Measurements from ENCODE around the gene KIF5A. TPM values are rescaled to one million over a fixed set of nuclear protein-coding genes. Genes with fewer than 3 reads are reported as not detected.

The KIF5A gene
- total and polyA plus RNA-seq, 2 of the 4 experiments (the other 2 are of a cell fraction) = 0.15 to 0.18 TPM

GRCh38 chr12:57618966-57619433, 69.2 kb downstream of the KIF5A start:
- Histone ChIP-seq H3K56ac (ENCODE audit: extremely low read depth, insufficient read depth, low read length) (no peak overlapping the region), H2AK5ac (ENCODE audit: low read depth, low read length) (no peak overlapping the region), H2BK5ac (ENCODE audit: low read depth, low read length, poor library complexity, severe bottlenecking) (no peak overlapping the region), H3K4me2 (ENCODE audit: low read depth, low read length) (no peak overlapping the region), H3K9ac (ENCODE audit: low read depth, low read length) (no peak overlapping the region), H4K5ac (ENCODE audit: low read depth, low read length) (no peak overlapping the region), H4K8ac (ENCODE audit: low read depth in 2 of 2, low read length in 2 of 2) (no peak overlapping the region), H3K9me3 (ENCODE audit: control insufficient read depth, insufficient read depth, low read length) (no peaks in the 10 kb centered on the region), H3K9me1 (ENCODE audit: insufficient read depth, low read length) (no peaks in the 10 kb centered on the region), H3K79me1 (ENCODE audit: low read depth in 1 of 2, low read length in 2 of 2) (no peaks in the 10 kb centered on the region), H2AK9ac (replicated peaks; ENCODE audit: low read depth, low read length, poor library complexity) (no peak overlapping the region), H3K4ac (ENCODE audit: low read depth, low read length) (no peak overlapping the region), H3K14ac (replicated peaks; ENCODE audit: low read depth, low read length) (no peak overlapping the region), H3K18ac (ENCODE audit: low read depth, low read length) (no peak overlapping the region), H3K4me1 (ENCODE audit: control insufficient read depth, insufficient read depth, low read length) (no peaks in the 10 kb centered on the region), H2BK20ac (ENCODE audit: low read depth, low read length) (no peak overlapping the region), H3K23ac (ENCODE audit: low read depth, low read length) (no peak overlapping the region), H2BK15ac (ENCODE audit: low read depth, low read length) (no peak overlapping the region), H3K27ac (ENCODE audit: insufficient read depth, low read length) (no peak overlapping the region), H3K36me3 (ENCODE audit: control insufficient read depth, insufficient read depth, low read length) (peaks cover 28% of the 10 kb centered on the region), H3K27me3 (ENCODE audit: control insufficient read depth, insufficient read depth, low read length) (peaks cover 35% of the 10 kb centered on the region), H2BK120ac (ENCODE audit: low read depth, low read length) (no peak overlapping the region), H4K91ac (ENCODE audit: insufficient read depth, low read depth, low read length) (no peak overlapping the region), H4K20me1 (ENCODE audit: insufficient read depth, low read length) (peaks cover 4% of the 10 kb centered on the region; the same call in 1 of the 2 replicates), H2AFZ (replicated peaks; ENCODE audit: low read length, poor library complexity) (no peak overlapping the region), H3K4me3 (ENCODE audit: insufficient read depth, low read depth, low read length) (no peak overlapping the region)
- CTCF ChIA-PET = interaction anchor here (1.9 kb wide), 1 partner anchor 35 kb away, joined by 4 read pairs; no protein-coding TSS in a partner anchor
- POLR2A ChIA-PET (ENCODE audit: unreplicated experiment) = no interaction called here
- no peak for TF ChIP-seq CEBPB (IDR thresholded peaks at IDR 0.05; ENCODE audit: low read depth, low read length)
- in situ Hi-C loops (cut with MboI; ENCODE audit: low sequenced_read_pairs) (no loop called here), intact Hi-C loops (cut with micrococcal nuclease) (no loop called here), dilution Hi-C loops (cut with HindIII; ENCODE audit: low sequenced_read_pairs, unreplicated experiment) (no loop called here)
- BruUV-seq (replicated peaks) = no TSS peak
- no peak for ATAC-seq (ENCODE audit: low read depth)
- WGBS, 2 experiments (ENCODE audit: extremely low coverage in 2 of 2, insufficient read length in 1 of 2) = 93% methylated on average over 3 of the region's 16 CpGs; no CpG with 5 or more reads in 1 of the 2 experiments
- no peak for DNase-seq
